HG03097 (cell line): ENCODE measurements around the gene TMC6.
"Not testable (repeated sequence)": the region's sequence is repeated elsewhere in the genome, so short reads cannot be mapped to it uniquely, and the experiment has no call there.

ENCODE experiments used
- ATAC-seq: cut with Tn5 transposase; IDR thresholded peaks from one replicate; pipeline ENCODE4 v1.9.1; 2021; ENCODE audit not compliant: unreplicated experiment, low FRiP score

Gene TMC6

DNA sequence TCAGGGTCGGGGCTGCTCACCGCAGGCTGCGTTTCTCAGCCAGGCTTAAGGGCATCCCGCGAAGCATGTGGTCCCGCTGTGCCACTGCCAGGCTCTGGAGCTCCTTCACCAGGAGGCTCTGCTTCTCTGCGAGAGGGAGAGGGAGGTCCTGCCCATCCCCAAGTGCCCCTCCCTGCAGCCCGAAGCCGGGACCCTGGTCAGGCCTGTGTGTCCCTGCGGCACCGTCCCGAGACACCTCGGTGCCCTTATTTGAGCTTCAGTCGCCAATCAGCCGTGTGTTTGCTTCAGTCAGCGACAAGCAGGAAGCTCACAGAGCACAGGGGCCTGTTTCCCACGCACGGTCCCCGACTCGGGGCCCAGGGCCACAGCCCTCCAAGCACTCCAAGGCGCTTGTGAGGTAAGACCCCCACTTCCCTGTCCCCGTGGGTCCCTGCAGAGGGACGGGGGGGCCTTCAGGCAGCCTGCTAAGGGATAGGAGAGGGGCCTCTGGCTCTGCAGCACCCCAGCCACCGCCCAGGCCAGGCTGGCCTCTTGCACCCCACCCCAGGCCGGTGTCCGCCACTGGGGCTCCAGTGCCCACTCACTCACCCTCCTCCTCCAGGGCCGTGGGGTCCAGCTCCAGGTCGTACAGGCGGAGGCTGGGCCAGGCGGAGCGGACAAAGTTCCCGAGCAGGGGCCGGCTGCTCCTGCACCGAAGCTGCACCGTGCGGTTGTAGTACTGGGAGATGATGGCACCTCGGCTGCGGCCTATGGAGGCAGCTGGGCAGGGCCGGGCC is 3.2 kb downstream of the TMC6 start:
- ATAC-seq: no peak

DNA sequence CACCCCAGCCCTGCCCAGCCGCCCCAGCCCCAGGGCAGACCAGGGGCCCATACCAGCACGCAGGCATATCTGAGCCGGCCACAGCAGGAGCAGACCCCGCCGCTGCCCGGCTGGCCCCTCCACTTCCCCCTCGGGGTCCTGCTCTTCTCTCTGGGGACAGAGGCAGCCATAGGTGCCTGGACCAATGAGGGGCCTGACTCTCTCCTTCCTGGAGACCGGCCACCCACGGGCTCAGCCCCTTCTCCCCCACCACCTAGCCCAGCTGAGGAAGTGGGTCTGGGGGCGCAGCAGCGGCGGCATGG is 3.8 kb downstream of the TMC6 start:
- ATAC-seq: no peak

DNA sequence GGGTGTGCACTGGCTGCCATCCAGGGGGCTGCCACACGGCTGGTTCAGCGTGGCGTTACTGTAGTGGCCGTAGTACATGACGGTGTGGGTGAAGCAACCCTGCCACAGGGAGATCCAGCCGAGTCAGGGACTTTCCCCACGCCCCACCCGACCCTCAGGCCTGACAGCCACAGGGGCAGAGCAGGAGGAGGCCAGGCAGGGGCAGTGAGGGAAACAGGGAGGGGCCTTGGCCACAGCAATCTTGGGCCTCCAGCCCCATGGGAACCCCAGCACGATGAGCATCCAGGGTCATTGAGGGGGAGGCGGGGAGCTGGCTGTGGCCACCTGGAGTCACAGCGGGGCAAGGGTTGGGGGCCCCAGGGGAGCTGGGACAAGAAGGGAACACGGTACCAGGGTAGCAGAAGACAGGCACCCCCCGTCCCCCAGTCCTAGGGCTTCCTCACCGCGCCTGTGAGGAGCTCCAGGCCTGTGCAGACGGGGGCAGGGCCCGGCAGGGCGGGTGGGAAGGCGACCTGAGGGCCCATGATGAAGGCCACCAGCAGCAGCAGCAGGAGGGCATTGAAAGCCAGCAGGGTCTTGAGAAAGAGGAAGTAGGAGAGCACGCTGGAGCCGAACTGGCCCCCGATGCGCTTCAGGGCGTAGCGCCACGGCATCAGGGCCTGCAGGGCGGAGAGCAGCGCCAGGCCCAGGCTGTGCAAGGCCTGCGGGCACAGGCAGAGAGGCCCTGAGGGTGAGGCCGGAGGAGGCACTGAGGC is 4.3 kb downstream of the TMC6 start:
- ATAC-seq: no peak

DNA sequence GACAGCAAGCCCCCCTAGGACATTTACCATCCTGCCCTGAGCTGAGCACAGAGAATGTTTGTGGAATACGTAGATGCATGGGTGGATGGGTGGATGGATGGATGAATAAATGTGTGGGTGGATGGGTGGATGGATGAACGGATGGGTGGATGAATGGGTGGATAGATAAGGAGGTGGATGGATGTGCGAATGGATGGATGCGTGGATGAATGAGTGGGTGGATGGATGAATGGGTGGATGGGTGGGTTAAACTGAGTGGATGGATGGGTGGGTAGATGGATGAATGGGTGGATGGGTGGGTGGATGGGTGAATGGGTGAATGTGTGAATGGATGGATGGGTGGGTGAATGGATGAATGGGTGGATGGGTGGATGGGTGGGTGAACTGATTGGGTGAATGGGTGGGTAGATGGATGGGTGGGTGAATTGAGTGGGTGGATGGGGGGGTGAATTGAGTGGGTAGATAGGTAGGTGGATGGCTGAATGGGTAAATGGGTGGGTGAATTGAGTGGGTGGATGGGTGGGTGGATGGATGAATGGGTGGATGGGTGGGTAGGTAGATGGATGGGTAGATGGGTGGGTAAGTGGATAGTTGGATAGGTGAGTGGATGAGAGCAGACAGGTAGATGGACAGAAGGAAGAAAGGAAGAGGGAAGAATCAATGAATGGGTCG is 5.2 kb downstream of the TMC6 start:
- no peak for ATAC-seq

DNA sequence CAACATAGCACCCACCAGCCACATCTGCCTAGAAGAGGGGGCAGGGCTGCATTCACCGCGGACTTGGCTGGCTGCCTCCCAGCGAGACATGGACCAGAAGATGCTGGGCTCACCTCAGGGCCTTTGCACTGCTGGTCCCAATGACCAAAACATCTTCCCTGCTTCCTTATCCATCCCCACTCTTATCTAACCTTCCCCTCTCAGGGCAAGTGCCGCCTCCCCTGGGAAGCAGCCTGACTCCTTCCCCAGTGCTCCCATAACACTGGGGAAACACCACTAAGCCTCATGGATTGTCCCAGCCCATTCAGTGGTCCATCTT is 5.7 kb downstream of the TMC6 start:
- no peak for ATAC-seq

DNA sequence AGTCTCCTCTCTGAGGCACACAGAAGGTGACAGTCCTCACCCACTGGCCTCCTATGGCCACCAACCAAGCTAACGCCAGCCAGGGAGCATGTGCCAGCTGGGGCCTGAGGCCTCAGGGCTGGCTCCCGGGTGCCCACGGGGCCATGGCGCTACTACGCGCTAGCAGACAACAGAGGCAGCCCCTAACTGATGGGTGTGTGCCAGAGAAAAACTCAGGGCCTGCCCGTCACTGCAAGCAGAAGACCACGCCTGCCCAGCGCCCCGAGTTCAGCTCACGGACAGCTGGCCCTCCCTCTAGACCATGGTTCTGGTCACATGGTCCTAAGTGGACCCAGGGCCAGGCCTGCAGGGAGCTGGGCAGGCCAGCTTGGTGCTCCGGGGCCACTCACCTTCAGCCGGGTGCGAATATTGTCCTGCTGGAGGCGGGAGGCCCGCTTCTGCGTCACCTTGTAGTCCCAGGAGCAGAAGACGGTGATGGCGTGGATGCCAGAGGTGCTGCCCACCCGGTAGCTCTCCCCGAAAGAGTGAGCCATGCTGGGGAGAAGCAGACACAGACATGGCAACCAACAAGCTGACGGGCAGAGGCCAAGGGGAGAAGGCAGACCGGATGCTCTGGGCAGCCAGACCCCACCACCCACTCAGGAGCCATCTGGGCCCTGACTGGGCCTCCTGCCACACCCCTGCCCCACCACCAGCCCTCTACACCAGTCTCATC is 6.2 kb downstream of the TMC6 start:
- no peak for ATAC-seq

DNA sequence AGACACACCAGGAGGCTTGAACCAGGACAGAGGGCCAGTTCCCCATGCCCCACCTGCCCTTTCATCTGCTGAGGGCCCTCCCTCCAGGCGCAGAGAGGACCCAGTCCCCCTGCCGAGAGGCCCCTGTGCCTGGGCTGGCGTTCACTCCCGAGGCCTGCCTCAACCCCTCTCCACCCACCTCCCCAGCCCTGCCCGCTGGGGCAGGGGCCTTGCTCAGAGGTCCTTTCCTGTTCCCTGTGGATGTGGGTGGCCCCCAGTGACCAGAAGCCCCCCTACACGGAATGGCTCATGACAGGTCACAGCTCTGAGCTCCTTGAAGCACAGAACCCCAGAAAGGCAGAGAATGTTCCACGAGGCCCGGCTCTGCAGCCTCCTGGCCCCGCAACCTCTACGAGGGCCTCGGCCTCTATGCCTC is 6.7 kb downstream of the TMC6 start:
- no peak for ATAC-seq

DNA sequence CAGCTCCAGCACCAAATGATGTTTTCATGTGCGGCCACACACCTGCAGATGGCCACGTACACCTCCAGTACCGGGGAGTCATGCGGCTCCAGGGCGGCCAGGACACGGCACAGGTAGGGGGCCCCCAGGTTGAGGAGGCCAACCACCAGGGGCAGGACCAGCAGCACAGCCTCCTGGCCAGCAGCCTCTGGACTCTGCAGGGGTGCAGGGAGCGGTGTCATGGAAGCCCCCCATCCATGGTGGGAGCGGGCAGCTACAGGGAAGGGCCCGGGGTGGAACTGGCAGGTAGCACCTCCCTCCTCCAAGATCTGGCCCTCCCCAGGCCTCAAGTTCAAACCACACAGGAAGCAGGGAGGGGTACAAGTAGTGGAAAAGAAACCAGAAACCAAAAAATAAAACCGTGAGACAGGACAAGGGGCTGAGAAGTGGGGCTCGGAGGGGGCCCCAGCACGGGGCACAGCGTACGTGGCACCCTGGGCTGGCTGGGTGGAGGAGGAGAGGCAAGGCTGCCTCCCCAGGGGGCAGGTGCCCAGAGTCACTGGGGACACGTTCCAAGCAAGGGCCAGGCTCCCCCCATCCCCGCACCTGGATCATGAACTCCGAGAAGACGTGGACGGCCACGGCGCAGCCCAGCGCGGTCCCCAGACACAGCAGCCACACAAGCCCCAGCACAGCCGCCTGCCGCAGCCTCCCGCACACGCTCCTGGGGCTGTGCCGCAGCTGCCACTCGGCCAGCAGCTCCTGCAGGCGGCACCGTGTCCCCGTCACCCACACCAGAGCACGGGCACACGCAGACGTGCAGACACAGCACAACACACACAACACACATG is 7.4 kb downstream of the TMC6 start:
- ATAC-seq: no peak

DNA sequence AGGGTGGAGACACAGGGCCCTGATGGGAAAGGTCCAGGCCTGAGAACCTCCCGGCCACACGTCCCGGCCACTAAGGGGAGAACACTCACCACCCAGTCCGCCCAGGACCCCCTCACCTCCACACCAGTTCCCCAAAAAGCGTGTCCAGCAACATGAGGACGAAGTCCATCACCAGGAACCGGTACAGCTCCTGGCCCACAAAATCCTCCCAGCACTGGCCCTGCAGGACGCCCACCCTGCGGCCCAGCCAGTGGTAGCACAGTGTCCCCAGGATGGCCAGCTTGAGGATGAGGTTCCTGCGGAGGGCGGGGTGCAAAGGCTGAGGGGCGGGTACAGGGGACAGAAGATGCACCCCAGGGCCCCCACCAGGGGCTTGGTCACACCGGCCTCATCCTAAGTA is 8.0 kb downstream of the TMC6 start:
- no peak for ATAC-seq

DNA sequence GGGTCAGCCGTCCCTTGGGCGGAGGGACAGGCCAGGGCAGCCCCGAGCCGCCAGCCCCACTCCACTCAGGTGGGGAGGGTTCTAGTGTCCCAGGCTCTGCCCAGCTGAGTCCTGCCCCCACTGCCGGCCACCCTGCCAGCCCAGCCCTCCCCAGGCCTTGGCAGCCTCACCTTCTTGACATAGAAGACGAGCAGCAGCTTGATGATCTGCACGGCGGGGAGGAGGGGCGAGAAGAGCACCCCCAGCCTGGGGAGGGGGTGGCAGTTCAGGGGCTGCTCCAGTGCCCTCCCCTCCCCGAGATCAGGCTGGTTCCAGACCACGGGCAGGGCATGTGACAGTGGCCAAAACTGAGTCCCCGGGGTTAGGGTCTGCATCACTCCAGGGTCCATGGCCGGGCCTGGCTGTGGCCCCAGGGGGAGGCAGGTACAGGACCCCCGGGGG is 9.7 kb downstream of the TMC6 start:
- no peak for ATAC-seq

DNA sequence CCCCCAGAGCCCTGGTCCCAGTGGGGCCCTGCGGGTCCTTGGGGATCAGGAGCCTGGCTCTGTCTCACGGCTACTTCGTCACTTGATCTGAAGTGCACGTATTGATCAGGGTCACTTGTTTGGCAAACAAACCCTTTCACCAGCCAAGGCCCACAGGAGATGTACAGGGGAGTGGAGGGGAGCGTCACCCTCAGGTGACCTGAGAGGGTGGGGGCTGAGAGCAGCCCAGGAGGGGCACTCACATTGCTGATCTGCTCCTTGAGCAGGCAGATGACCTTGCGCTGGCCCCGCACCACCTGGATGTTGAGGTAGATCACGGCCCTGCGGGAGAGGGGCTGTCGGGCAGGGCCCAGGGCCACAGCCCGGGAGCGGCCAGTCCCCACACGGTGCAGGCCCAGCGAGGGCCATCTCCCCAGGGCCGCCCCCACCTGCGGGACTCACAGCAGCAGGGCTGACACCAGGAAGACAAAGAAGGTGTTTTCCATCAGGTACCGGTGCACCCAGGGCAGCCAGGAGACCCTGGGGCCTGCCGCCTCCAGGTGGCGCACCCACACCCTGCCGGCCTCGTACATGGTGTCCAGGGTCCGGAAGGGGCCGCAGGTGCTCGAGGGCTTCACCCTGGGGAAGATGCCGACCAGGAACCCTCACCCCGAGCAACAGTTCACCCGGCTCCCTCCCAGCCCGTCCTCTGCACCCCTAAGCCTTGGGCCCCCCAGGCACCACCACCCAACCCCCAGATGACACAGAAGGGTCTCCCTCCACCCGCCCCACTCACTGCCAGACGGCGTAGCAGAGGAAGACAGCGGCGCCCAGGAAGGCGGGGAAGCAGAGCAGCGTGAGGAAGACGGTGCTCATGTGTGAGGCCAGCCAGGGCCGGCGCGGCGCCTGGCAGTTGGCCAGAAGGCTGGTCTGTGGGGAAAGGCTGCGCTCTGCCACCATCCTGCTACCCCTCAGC is 11.3 kb downstream of the TMC6 start:
- ATAC-seq: no peak

DNA sequence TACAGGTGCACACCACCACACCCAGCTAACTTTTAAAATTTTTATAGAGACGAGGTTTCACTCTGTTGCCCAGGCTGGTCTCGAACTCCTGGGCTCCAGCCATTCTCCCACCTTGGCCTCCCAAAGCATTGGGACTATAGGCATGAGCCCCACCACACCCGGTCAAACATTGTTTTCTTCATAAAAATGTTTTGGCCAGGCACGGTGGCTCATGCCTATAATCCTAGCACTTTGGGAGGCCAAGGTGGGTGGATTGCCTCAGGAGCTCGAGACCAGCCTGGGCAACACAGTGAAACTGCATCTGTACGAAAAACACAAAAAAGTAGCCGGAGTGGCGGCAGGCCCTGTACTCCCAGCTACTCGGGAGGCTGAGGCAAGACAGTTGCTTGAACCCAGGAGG is 12.1 kb downstream of the TMC6 start:
- ATAC-seq: no peak

DNA sequence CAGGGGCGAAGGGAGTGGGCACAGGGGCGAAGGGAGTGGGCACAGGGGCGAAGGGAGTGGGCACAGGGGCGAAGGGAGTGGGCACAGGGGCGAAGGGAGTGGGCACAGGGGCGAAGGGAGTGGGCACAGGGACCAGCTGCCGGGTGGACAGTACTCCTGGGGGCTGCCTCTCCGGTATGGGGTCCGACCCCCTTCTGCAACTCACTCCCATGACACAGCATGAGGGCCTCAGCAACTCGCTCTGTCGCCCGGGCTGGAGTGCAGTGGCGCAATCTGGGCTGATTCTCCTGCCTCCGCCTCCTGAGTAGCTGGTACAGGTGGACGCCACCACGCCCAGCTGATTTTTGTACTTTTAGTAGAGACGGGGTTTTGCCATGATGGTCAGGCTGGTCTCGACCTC is 12.8 kb downstream of the TMC6 start:
- ATAC-seq: not testable (repeated sequence)

DNA sequence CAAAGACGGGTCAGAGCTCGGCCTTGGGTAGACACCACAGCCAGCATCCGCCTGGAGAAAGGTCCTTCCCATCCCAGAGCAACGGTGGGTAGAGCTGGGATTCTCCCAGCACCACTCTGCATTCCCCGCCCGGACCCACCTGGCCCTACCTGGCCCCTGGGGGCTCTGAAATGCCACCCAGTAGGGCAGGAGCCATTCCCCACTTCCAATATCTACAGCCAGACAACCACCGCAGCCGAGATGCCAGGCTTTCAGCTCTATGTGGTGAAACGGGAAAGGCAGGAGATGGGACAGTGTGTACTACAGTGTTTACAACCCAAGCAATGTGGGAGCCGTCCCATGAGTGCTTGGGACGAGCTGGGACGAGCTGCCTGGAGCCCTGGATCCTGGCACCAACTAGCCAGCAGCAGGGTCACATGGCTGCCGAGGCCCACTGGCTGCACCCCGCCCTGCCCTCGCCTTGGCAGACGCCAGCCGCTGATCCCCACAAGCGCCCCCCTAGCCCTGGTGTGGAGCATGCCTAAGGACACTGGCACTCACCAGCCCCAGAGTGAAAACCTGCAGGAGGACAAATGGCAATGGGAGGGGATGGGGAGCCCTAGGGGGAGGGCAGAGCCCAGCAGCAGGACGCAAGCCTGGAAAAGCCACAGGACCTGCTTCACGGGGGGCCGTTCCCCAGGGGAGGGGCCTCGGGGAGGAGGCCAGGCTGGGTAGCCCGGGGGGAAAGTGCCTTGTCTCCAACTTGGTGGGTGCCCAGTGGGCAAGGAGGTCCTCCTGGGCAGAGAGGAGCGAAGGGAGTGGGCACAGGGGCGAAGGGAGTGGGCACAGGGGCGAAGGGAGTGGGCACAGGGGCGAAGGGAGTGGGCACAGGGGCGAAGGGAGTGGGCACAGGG is 13.5 kb downstream of the TMC6 start:
- no peak for ATAC-seq

DNA sequence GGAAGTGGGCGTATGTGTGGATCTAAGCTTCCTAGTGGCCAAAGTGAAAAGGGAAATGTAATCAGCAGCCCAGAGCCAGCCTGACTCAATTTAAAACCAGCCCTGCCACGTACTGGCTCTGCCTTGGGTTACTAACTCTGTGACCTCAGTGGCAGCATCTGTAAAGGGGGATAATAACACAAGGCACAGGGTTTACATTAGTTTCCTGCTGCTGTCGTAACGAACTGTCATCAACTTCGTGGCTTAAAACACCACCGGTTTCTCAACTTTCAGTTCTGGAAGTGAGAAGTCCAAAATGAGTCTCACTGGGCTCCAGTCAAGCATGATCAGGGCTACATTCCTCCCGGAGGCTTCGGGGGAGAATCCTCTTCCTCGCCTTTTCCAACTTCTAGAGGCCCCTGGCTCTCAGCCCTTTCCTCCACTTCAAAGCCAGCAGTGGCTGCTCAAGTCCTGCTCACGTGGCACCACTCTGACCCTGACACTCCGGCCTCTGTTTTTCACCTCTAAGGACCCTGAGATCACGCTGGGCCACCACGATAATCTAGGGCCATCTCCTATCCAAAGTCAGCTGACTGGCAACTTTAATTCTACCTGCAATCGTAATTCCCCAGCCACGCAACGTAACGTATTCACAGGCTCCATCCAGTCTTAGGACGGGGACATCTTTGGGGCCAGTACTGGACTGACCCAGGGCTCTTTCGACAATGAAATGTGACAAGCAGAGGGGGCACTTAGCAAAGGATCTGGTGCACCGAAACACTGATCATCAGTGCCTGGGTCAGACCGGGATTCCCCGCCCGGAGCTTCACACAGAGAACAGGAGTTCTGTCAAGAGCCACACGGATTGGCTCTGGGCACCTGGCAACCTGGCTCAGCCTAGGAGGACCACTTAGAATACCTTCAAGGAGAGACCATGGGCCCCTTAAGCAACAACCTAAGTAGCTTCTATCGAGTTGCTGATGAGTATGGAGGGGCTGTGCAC is 14.5 kb downstream of the TMC6 start:
- ATAC-seq: no peak

DNA sequence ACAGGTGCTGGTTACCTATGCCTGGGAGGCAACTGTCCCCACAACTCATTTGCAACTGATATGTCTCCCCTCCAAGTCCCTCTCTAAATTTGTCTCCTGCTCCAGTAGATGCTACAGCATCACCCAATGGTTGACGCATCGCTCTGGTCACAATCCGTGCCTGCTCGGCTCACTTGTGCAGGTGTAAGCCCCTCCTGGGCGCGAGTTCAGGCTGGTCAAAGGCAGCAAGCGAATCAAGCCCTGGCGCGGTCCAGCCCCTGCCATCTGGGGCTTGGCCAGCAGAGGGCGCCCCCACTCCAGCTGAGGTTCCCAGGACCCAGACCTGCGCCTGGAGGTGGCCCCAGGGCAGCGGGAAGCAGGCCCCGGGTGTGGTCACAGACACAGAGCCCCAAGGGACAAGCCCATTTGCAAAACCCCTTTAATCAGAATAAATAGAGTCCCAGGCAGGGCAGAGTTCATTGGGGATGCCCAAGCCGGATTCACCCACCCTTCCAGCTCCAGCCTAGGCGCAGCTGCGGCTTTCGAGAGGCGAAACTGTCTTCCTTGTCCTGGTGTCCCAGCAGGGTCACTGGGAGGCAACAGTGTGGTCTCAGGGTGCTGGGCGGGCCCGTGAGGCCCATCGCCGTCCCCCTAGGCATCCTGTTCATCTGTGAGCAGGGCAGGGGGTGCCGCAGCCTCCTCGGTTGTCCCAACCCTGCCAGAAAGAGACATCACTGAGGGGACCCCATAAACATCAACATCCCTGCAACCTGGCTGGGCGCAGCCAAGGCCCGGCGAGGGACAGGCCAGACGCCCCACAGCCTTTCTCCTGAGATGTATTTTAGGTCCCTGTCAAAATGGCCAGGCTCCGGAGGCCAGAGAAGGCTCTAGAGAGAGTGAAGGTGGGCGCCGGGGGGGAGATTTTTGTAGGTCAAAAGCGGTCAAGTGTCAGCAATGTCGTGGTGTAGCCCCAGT is 15.8 kb downstream of the TMC6 start:
- ATAC-seq: peak; percentile 54
